MG63 (cell line): Measurements from ENCODE around the gene CERCAM. TPM values are rescaled to one million over a fixed set of nuclear protein-coding genes. Genes with fewer than 3 reads are reported as not detected.

ENCODE experiments used
- DNase-seq: peaks from one replicate; pipeline ENCODE4 v3.0.0-alpha.2; 2020
- H3K27me3 ChIP-seq: fragments of 250-450 bp; sonication (Bioruptor Pico); 2 replicates; pipeline ENCODE4 v1.5.1; 2020; ENCODE audit warnings: mild to moderate bottlenecking, moderate library complexity
- H3K36me3 ChIP-seq: fragments of 250-450 bp; sonication (Bioruptor Pico); 2 replicates; pipeline ENCODE4 v1.5.1; 2020; ENCODE audit warnings: mild to moderate bottlenecking, moderate library complexity
- H3K4me3 ChIP-seq: fragments of 250-450 bp; sonication (Bioruptor Pico); 2 replicates; pipeline ENCODE4 v1.5.1; 2020; ENCODE audit warnings: mild to moderate bottlenecking, moderate library complexity
- H3K9me3 ChIP-seq: fragments of 250-450 bp; sonication (Bioruptor Pico); 2 replicates; pipeline ENCODE4 v1.5.1; 2020; ENCODE audit warnings: mild to moderate bottlenecking, moderate library complexity
- total RNA-seq: library from RNA; depleted of rRNA; stranded (reverse); fragments of >200 nt; shearing (Covaris generic); gene quantifications from 2 replicates; pipeline ENCODE4 v1.2.3, GENCODE V29; 2014; ENCODE audit warnings: low replicate concordance

The CERCAM gene
- total RNA-seq, 1 experiment from 2014 or later = 10.4 TPM

- no peak for DNase-seq
- H3K9me3 ChIP-seq = no peaks in the 10 kb centered on the region
- H3K4me3 ChIP-seq = no peak overlapping the region
- no peaks in the 10 kb centered on the region for H3K27me3 ChIP-seq
- peaks cover 4% of the 10 kb centered on the region; the same call in 1 of the 2 replicates for H3K36me3 ChIP-seq
Measured at GRCh38 chr9:128390813-128391711, 29.6 kb upstream of the CERCAM start.

GRCh38 chr9:128391956-128392301 is 28.7 kb upstream of the CERCAM start:
- DNase-seq = no peak
- peaks cover 2% of the 10 kb centered on the region for H3K27me3 ChIP-seq
- no peaks in the 10 kb centered on the region for H3K9me3 ChIP-seq
- H3K4me3 ChIP-seq = no peak overlapping the region
- H3K36me3 ChIP-seq = peaks cover 4% of the 10 kb centered on the region; the same call in 1 of the 2 replicates

GRCh38 chr9:128392302-128393144 is 28.1 kb upstream of the CERCAM start:
- no peak for DNase-seq
- H3K27me3 ChIP-seq = peaks cover 8% of the 10 kb centered on the region
- peaks cover 4% of the 10 kb centered on the region; the same call in 1 of the 2 replicates for H3K36me3 ChIP-seq
- no peaks in the 10 kb centered on the region for H3K9me3 ChIP-seq
- H3K4me3 ChIP-seq = no peak overlapping the region

GRCh38 chr9:128393145-128393775 is 27.4 kb upstream of the CERCAM start:
- Histone ChIP-seq H3K9me3 (no peaks in the 10 kb centered on the region), H3K4me3 (no peak overlapping the region), H3K36me3 (peaks cover 3% of the 10 kb centered on the region; the same call in 1 of the 2 replicates), H3K27me3 (peaks cover 14% of the 10 kb centered on the region)
- no peak for DNase-seq

DNA sequence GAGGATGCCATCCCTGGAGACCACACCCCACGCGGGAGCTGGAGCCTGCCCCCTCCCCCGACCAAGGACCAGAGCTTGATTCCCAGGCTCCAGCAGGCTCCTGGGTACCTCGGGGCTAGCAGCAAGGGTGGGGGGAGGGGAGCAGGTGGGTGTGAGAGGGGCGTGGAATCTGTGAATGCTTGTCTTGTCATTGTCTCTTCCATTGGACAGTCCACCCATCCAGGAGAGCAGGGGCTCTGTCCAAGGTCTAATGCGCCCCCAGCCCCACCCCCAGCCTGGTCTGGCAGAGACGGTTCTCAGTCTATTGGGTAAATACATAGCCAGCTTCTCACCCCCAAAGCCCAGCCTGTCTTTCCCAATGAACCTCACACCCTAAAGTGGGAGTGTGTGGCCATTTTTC is 26.7 kb upstream of the CERCAM start:
- Histone ChIP-seq H3K27me3 (peaks cover 14% of the 10 kb centered on the region), H3K4me3 (no peak overlapping the region), H3K36me3 (no peaks in the 10 kb centered on the region), H3K9me3 (no peaks in the 10 kb centered on the region)
- DNase-seq = no peak

- Histone ChIP-seq H3K9me3 (no peaks in the 10 kb centered on the region), H3K27me3 (peaks cover 14% of the 10 kb centered on the region), H3K4me3 (no peak overlapping the region), H3K36me3 (no peaks in the 10 kb centered on the region)
- no peak for DNase-seq
Measured at GRCh38 chr9:128394379-128395168, 26.1 kb upstream of the CERCAM start.

DNA sequence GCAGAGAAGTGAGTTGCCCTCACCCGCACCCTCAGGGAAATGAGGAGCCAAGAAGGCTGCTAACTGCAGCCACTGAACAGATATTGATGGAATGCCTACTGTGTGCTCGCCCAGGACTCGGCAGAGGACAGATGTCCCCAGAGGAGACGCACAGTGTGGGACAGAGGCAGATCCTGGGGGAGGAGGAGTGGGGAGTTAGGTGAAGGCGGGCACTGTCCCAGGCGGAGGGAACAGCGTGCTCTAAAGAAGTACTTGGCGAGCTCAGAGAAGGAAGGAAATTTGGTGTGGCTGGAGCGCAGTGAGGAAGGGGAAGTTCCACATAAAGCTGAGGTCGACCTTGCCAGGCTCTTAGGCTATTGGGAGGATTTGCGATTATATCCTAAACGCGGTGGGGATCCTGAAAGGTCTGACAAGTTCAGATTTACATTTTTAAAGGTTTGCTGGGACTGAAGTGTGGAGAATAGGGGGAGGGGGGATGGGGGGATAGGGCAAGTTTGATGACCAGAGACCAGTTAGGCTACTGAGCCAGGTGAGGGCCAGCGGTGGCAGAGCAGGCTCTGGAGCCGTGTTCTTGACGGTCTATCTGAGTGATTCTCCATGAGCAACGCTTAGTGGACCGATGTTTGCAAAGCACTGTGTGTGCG is 23.6 kb upstream of the CERCAM start:
- DNase-seq = no peak
- Histone ChIP-seq H3K4me3 (no peak overlapping the region), H3K9me3 (no peaks in the 10 kb centered on the region), H3K27me3 (peaks cover 14% of the 10 kb centered on the region), H3K36me3 (no peaks in the 10 kb centered on the region)

- no peak overlapping the region for H3K4me3 ChIP-seq
- DNase-seq = no peak
- H3K9me3 ChIP-seq = no peaks in the 10 kb centered on the region
- H3K27me3 ChIP-seq = peaks cover 14% of the 10 kb centered on the region
- H3K36me3 ChIP-seq = no peaks in the 10 kb centered on the region
Measured at GRCh38 chr9:128397831-128398230, 22.8 kb upstream of the CERCAM start.

GRCh38 chr9:128399861-128400260 is 20.8 kb upstream of the CERCAM start:
- Histone ChIP-seq H3K27me3 (peaks cover 14% of the 10 kb centered on the region), H3K4me3 (no peak overlapping the region), H3K9me3 (no peaks in the 10 kb centered on the region), H3K36me3 (no peaks in the 10 kb centered on the region)
- no peak for DNase-seq

DNA sequence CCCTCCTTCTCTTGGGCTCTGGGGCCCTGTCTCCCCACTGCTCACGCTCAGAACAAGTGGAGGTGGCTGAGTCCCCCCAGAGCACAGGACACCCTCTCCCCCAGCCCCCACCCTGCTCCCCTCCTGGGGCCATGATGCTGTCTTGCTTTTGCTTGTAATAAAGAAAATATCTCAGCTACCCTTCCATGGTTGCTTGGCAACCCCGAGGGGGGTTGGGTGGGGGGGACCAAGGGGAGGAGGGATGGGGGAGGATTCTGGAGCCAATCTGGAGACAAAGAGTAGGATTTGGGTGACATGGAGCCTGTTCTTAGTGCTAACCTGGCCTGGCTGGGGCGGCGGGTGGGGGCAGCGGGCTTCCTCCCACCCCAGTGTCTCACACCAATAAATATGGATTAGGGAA is 16.1 kb upstream of the CERCAM start:
- Histone ChIP-seq H3K4me3 (no peak overlapping the region), H3K9me3 (no peaks in the 10 kb centered on the region), H3K27me3 (no peaks in the 10 kb centered on the region), H3K36me3 (no peaks in the 10 kb centered on the region)
- DNase-seq = no peak

DNA sequence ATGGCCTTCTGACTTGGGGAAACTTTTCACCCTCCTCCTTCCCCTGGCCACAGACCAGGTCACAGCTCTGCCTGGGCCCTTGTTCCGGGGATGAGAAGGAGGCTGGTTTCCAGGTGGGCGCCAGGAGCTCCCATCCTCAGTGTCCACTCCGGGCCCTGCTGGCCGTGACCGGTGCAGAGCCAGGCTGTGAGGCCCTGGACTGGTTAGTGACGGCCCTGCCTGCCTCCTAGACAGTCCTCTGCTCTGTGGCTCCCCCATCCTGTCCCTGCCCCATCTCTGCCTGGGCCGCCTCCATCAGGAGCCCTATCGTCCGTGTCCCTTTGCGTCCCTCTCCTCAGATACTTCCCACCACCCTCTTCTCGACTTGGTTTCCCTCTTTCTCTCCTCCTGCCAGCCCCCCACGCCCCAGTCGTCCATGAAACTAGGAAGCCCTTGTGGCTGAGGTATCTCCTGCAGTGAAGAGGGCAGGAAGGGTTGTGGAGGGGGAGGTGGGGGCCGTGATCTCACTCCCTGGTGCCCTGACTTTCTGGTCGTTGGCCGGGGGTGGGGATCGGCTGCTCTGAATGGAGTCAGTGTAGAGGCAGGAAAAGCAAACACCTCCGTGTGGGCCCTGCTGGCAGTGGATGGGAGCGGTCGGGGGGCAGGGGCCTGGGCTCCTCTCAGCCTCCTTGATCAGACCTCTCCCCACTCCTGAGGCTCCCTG is 15.4 kb upstream of the CERCAM start:
- no peak for DNase-seq
- H3K36me3 ChIP-seq = no peaks in the 10 kb centered on the region
- no peak overlapping the region for H3K4me3 ChIP-seq
- H3K27me3 ChIP-seq = no peaks in the 10 kb centered on the region
- H3K9me3 ChIP-seq = no peaks in the 10 kb centered on the region

DNA sequence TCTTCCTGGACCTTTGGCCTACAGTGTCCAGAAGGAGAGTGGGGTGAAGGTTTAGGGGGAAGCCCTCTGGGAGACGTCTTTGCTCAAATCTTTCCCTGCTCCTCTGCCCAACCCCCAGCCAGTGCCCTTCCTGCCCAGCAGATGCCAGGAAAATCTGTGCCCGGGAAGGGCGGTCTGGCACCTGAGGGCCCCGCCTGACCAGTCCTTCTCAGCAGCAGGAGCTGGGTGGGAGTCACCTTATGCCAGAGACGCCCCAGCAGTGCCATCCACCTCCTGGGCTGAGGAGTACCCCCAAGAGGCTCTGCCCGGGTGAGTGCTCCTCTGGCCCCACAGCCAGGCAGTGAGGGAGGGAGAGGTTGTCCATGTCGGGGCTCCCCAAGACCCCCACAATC is 14.9 kb upstream of the CERCAM start:
- Histone ChIP-seq H3K4me3 (no peak overlapping the region), H3K9me3 (no peaks in the 10 kb centered on the region), H3K36me3 (no peaks in the 10 kb centered on the region), H3K27me3 (no peaks in the 10 kb centered on the region)
- DNase-seq = no peak

DNA sequence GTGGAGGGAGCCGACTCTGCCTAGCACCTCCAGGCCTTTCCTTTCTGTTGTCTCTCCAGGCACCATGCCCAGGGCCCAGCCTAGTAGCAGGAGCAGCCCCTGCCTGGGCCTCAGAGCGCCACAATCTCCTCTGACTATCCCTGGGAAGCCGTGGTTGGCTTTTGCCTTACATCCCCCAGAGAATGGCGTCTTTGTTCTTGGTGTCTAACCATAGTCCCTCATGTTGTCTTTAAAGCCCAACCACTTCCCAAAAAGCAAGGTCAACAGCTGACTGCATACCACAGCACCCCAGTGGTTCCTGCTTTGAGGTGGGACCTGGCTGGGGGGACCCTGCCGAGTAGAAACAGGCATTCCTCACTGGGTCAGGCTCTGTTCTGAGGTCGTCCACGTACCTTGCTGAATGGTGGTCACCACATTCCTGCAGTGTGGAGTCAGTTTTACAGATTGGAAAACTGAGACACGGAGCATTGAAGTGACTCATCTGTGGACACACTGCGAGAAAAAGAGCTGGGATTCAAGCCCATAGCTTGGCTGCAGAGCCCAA is 13.7 kb upstream of the CERCAM start:
- Histone ChIP-seq H3K36me3 (no peaks in the 10 kb centered on the region), H3K4me3 (no peak overlapping the region), H3K27me3 (no peaks in the 10 kb centered on the region), H3K9me3 (no peaks in the 10 kb centered on the region)
- no peak for DNase-seq

- Histone ChIP-seq H3K27me3 (no peaks in the 10 kb centered on the region), H3K9me3 (no peaks in the 10 kb centered on the region), H3K4me3 (no peak overlapping the region), H3K36me3 (no peaks in the 10 kb centered on the region)
- no peak for DNase-seq
Measured at GRCh38 chr9:128408963-128409431, 11.7 kb upstream of the CERCAM start.

DNA sequence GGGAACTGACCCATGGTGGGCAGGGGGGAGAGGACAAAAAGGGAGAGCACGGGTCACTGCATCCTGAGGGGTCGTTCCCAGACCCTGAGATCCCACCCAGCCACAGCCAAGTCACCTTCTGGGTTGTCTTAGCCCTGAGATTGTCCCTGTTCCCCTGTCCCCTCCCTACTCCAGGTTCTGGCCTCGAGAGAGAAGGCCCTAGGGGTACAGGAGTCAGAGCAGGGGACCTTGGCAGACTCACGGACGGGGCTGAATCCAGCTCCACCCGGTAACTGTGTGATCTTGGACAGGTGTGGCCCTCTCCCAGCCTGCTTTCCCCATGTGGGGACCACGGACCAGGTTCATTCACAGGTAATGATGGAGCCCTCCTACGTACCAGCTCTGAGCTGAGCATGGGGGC is 11.2 kb upstream of the CERCAM start:
- no peak overlapping the region for H3K4me3 ChIP-seq
- no peaks in the 10 kb centered on the region for H3K9me3 ChIP-seq
- DNase-seq = no peak
- no peaks in the 10 kb centered on the region for H3K27me3 ChIP-seq
- no peaks in the 10 kb centered on the region for H3K36me3 ChIP-seq
